ENCODE measurements around the gene LRRK1. TPM values are rescaled to one million over a fixed set of nuclear protein-coding genes. Genes with fewer than 3 reads are reported as not detected.
A peak's percentile ranks its signal among the peaks of the same experiment; 100 is the strongest.

Gene LRRK1
- total RNA-seq, 4 donors from 2014 or later, result 5.7 to 12.0 (median 10.0) TPM

DNA sequence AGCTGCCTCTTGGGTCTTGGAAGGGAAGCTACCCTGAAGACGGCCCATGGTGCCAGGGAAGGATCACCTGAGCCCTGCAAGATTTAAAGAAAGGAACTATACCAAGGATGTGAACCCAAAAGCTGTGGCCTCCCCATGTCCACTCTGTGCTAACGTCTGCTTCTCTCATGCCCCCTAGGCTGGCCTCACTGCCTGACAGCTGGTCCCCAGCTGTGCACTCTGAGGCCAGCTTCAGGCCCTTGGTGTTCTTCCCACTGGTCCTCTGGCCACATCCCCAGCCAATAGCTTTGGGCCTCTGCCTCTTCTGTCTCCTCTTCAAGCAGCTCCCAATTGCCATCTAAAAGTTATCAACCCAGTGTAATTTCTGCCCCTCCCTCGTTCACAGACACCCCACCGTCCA, 5.2 kb upstream of the LRRK1 start:
- intact Hi-C loops (cut with DNase I), result no loop called here
- TF ChIP-seq POLR2A (IDR thresholded peaks at IDR 0.05), result no peak
- TF ChIP-seq CTCF (IDR thresholded peaks at IDR 0.05), result no peak
- DNase-seq, result no peak
- Histone ChIP-seq H3K9me3 (no peaks in the 10 kb centered on the region), H3K27me3 (no peaks in the 10 kb centered on the region), H3K36me3 (no peaks in the 10 kb centered on the region), H3K27ac (no peak overlapping the region), H3K4me3 (no peak overlapping the region), H3K4me1 (peaks cover 8 to 27% (median 14%) of the 10 kb centered on the region in 3 donors)
- WGBS, 2 donors, result 70 to 89% methylated on average over 4 of the region's 4 CpGs

DNA sequence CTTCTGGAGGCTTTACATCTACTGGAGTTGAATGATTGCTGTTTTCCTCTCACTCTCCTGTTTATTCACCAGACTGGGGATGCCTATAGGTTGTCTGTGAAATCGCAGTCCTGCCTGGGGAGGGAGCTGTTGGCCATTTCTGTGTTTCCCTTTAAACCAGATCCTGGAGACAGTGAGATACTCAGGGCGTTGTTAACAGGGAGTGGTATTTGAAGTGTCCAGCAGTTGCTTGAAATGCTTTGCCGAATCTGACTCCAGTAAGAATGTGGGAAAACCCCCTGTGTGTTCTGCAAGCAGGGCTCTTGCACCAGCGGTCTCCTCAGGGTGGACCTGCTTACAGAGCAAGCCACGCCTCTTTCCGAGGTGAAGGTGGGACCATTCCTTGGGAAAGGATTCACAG, 4.3 kb upstream of the LRRK1 start:
- Histone ChIP-seq H3K27me3 (no peaks in the 10 kb centered on the region), H3K27ac (peak overlapping the region in 1 of 4 donors; percentile 35), H3K9me3 (no peaks in the 10 kb centered on the region), H3K4me3 (no peak overlapping the region), H3K4me1 (peaks cover 8 to 27% (median 15%) of the 10 kb centered on the region in 3 donors), H3K36me3 (no peaks in the 10 kb centered on the region)
- WGBS, 2 donors, result 81 to 86% methylated on average over 4 to 6 of the region's 6 CpGs
- DNase-seq, result no peak
- TF ChIP-seq CTCF (IDR thresholded peaks at IDR 0.05) (peak in 1 of 6 experiments; percentile 28), POLR2A (IDR thresholded peaks at IDR 0.05) (no peak)
- intact Hi-C loops (cut with DNase I), result loop anchor here (5.0 kb wide), 1 partner anchor 92 kb away; no protein-coding TSS in a partner anchor

- intact Hi-C loops (cut with DNase I), result loop anchor here (5.0 kb wide), 1 partner anchor 89 kb away; no protein-coding TSS in a partner anchor
- Histone ChIP-seq H3K4me3 (peak overlapping the region; percentile 67 to 90 (median 80)), H3K27me3 (no peaks in the 10 kb centered on the region), H3K9me3 (no peaks in the 10 kb centered on the region), H3K4me1 (peaks cover 10 to 52% (median 20%) of the 10 kb centered on the region in 3 donors), H3K36me3 (no peaks in the 10 kb centered on the region), H3K27ac (peak overlapping the region; percentile 73 to 88 (median 82))
- DNase-seq, result no peak
- 2% methylated on average over 13 to 17 of the region's 42 CpGs for WGBS, 2 donors
- TF ChIP-seq POLR2A (IDR thresholded peaks at IDR 0.05) (peak in 1 of 4 donors; percentile 31), CTCF (IDR thresholded peaks at IDR 0.05) (peak; percentile 79 to 98 (median 94))
Measured at GRCh38 chr15:100918034-100918689, 995 bp upstream of the LRRK1 start.

DNA sequence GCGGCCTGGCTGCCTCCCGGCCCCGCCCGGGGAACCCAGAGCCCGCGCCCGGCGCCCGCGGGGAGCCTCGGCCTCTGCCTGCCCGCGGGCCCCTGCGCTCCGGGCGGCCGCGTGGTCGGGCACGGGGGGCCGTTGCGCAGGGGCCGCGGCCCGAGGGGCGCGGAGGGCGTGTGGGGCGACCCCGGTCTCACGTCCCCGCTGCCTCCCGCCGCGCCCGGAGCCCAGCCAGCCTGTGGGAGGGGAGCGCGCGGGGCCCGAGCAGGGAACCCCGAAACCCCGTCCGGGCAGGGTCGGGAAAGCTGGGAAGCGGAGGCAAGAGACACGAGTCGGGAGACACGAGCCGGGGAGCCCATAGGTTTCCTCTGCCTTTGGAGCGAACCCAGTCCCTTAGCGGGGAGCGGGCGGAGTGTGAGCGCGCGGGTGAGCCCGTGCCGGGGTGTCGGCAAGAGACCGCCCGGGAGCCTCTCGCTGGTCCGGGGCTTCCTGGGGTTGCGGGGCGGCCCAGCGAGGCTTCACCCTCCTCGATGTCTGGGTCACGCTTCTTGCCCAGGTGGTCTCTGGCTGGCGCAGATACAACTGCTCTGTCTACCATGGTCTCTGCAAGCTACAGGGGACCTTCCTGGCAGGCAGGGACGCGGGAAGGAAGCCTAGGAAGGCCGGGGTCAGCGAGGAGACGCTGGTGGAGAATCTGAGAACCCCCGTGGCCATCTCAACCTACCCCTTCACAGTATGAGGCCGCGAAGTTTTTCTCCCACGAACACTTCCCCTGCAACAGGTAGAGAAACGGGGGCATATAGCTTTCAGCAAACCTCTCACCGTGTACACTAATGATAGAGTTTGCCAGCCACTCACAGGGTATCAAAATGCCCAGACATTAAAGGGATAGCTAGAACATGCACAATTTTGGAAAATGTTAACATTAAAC, 586 bp downstream of the LRRK1 start:
- 10% methylated on average over 8 to 9 of the region's 80 CpGs for WGBS, 2 donors
- no peaks in the 10 kb centered on the region for H3K27me3 ChIP-seq
- peaks cover 0 to 13% (median 0%) of the 10 kb centered on the region in 3 donors for H3K36me3 ChIP-seq
- peak overlapping the region; percentile 74 to 88 (median 82) for H3K27ac ChIP-seq
- intact Hi-C loops (cut with DNase I), result loop anchor here (5.0 kb wide), 1 partner anchor 88 kb away; no protein-coding TSS in a partner anchor
- H3K9me3 ChIP-seq, result no peaks in the 10 kb centered on the region
- peaks cover 10 to 60% (median 20%) of the 10 kb centered on the region in 3 donors for H3K4me1 ChIP-seq
- no peak for TF ChIP-seq CTCF (IDR thresholded peaks at IDR 0.05)
- no peak for TF ChIP-seq POLR2A (IDR thresholded peaks at IDR 0.05)
- peak overlapping the region; percentile 67 to 90 (median 80) for H3K4me3 ChIP-seq
- no peak for DNase-seq

Data from esophagus squamous epithelium (tissue), 5 donors.